Panc1 (cell line): Measurements from ENCODE around the gene GTSE1. TPM values are rescaled to one million over a fixed set of nuclear protein-coding genes. Genes with fewer than 3 reads are reported as not detected.

ENCODE experiments used
- ATAC-seq: fragments of 200-7000 bp; cut with Tn5 transposase; 2 replicates; pipeline ENCODE4 v1.9.1; 2020; ENCODE audit warnings: mild to moderate bottlenecking, moderate library complexity
- BruUV-seq: library from RNA; stranded (reverse); fragments of 400-500 nt; replicated peaks from 2 replicates; lab custom pipeline; 2021; lab: Mats Ljungman, UMichigan
- CTCF ChIA-PET: fragments of 300-600 bp; sonication (Branson Sonifier 250); formaldehyde crosslinking; loops from one replicate; lab custom pipeline; 2022; ENCODE audit warnings: antibody characterized with exemption; lab: Charles Lee
- POLR2A ChIA-PET: fragments of 300-600 bp; sonication (Branson Sonifier 250); formaldehyde crosslinking; loops from one replicate; lab custom pipeline; 2022; ENCODE audit warnings: antibody characterized with exemption; lab: Charles Lee
- DNase-seq: peaks from one replicate; pipeline ENCODE4 v3.0.0-alpha.2; 2010; ENCODE audit warnings: low read depth, low spot score
- H3K27ac ChIP-seq: 2 replicates; pipeline ENCODE4 v1.5.1; 2011; ENCODE audit warnings: mild to moderate bottlenecking, low read length, inconsistent platforms
- H3K27me3 ChIP-seq: fragments of 200-500 bp; sonication (Bioruptor generic); 2 replicates; pipeline ENCODE4 v1.6.0; 2014; ENCODE audit warnings: low read length, inconsistent platforms; ENCODE audit not compliant: control insufficient read depth, insufficient read depth
- H3K36me3 ChIP-seq: fragments of 200-500 bp; sonication (Bioruptor generic); 2 replicates; pipeline ENCODE4 v1.5.1; 2014; ENCODE audit warnings: inconsistent platforms, mild to moderate bottlenecking, low read length, moderate library complexity; ENCODE audit not compliant: control insufficient read depth, insufficient read depth
- H3K4me1 ChIP-seq: 2 replicates; pipeline ENCODE4 v1.5.1; 2011; ENCODE audit warnings: inconsistent platforms, mild to moderate bottlenecking, low read length, moderate library complexity; ENCODE audit not compliant: control insufficient read depth, insufficient read depth
- H3K4me3 ChIP-seq, 2 experiments: 2 replicates each; pipeline ENCODE4 v1.5.1; 2011 to 2012; ENCODE audit warnings: low read depth in 2 of 2, low read length in 2 of 2, mild to moderate bottlenecking in 2 of 2, inconsistent platforms in 1 of 2, moderate library complexity in 1 of 2
- H3K9me3 ChIP-seq: fragments of 200-500 bp; sonication (Bioruptor generic); 2 replicates; pipeline ENCODE4 v1.5.1; 2014; ENCODE audit warnings: low read depth, mild to moderate bottlenecking, inconsistent platforms, low read length, moderate library complexity; ENCODE audit not compliant: control insufficient read depth, insufficient read depth
- CTCF ChIP-seq: fragments of 450-650 bp; IDR thresholded peaks from 2 replicates; pipeline ENCODE4 v1.5.1; 2017; ENCODE audit warnings: mild to moderate bottlenecking
- POLR2AphosphoS5 ChIP-seq: IDR thresholded peaks from 2 replicates; pipeline ENCODE4 v1.6.1; 2012; ENCODE audit warnings: mild to moderate bottlenecking, low read depth, low read length, moderate library complexity
- SIN3A ChIP-seq: IDR thresholded peaks from 2 replicates; pipeline ENCODE4 v1.6.1; 2012; ENCODE audit warnings: low read depth, mild to moderate bottlenecking, low read length, moderate library complexity, borderline replicate concordance; ENCODE audit not compliant: insufficient read depth
- TCF7L2 ChIP-seq: IDR thresholded peaks from 2 replicates; pipeline ENCODE4 v1.6.1; 2011; ENCODE audit warnings: mild to moderate bottlenecking, low read depth, low read length, inconsistent platforms
- in situ Hi-C: cut with HindIII; loops from 2 replicates; pipeline ENCODE4 v1.10.0; 2016; ENCODE audit warnings: low sequenced_read_pairs, low pct_unique_long_range_greater_than_20kb
- intact Hi-C: fragments of 100-400 bp; cut with micrococcal nuclease; formaldehyde crosslinking; loops from one replicate; pipeline ENCODE4 v1.10.0; 2022; ENCODE audit not compliant: unreplicated experiment
- total RNA-seq: library from RNA; stranded (reverse); gene quantifications from one replicate; pipeline ENCODE4 v1.2.1, GENCODE V29; 2021; ENCODE audit not compliant: unreplicated experiment
- TF ChIP-seq, protein P1 (sequence below), 2 experiments: IDR thresholded peaks; 2 replicates each; pipeline ENCODE4 v1.6.1; 2011 to 2012; ENCODE audit warnings: low read depth in 2 of 2, control low read depth in 1 of 2, low read length in 1 of 2, mild to moderate bottlenecking in 1 of 2, moderate library complexity in 1 of 2; ENCODE audit not compliant: insufficient read depth in 1 of 2

Gene GTSE1
- total RNA-seq, 1 experiment from 2014 or later = 36.2 TPM

- DNase-seq (no peak), ATAC-seq (no peak)
- intact Hi-C loops = no loop called here
- no peaks in the 10 kb centered on the region for H3K27me3 ChIP-seq
- BruUV-seq = no TSS peak
- ChIA-PET CTCF (no interaction called here), POLR2A (no interaction called here)
- in situ Hi-C loops = no loop called here
- H3K27ac ChIP-seq = no peak overlapping the region
- TF ChIP-seq CTCF (no peak), SIN3A (no peak), POLR2AphosphoS5 (no peak), TCF7L2 (no peak)
- TF ChIP-seq, protein P1, sequence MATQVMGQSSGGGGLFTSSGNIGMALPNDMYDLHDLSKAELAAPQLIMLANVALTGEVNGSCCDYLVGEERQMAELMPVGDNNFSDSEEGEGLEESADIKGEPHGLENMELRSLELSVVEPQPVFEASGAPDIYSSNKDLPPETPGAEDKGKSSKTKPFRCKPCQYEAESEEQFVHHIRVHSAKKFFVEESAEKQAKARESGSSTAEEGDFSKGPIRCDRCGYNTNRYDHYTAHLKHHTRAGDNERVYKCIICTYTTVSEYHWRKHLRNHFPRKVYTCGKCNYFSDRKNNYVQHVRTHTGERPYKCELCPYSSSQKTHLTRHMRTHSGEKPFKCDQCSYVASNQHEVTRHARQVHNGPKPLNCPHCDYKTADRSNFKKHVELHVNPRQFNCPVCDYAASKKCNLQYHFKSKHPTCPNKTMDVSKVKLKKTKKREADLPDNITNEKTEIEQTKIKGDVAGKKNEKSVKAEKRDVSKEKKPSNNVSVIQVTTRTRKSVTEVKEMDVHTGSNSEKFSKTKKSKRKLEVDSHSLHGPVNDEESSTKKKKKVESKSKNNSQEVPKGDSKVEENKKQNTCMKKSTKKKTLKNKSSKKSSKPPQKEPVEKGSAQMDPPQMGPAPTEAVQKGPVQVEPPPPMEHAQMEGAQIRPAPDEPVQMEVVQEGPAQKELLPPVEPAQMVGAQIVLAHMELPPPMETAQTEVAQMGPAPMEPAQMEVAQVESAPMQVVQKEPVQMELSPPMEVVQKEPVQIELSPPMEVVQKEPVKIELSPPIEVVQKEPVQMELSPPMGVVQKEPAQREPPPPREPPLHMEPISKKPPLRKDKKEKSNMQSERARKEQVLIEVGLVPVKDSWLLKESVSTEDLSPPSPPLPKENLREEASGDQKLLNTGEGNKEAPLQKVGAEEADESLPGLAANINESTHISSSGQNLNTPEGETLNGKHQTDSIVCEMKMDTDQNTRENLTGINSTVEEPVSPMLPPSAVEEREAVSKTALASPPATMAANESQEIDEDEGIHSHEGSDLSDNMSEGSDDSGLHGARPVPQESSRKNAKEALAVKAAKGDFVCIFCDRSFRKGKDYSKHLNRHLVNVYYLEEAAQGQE (IDR thresholded peaks at IDR 0.05; ENCODE audit: insufficient read depth in 1 of 2, low read depth in 2 of 2, low read length in 1 of 2) = no peak
- no peak overlapping the region for H3K4me3 ChIP-seq
- H3K4me1 ChIP-seq = no peaks in the 10 kb centered on the region
- H3K9me3 ChIP-seq = no peaks in the 10 kb centered on the region
- peaks cover 6% of the 10 kb centered on the region for H3K36me3 ChIP-seq
These were observed 32.9 kb downstream of the GTSE1 start for GRCh38 chr22:46329616-46330015.

DNA sequence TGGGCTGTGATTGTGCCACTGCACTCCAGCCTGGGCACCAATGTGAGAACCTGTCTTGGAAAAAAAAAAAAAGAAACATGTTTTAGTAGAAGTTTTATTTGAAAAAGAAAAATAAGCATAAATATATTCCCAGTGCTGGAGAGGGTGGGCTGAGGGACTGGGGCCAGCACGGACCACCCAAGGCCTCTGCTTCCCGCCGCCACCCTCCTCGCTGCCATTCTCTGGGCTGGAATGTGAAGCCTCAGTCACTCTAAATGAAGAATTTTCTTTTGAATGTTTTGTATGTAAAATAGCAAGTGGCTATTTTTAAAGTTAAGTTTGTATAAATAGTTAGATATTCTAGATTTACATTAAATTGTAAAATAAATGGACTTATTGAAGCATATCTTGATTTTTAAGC, 33.8 kb downstream of the GTSE1 start:
- ATAC-seq (no peak), DNase-seq (no peak)
- no peak overlapping the region for H3K4me3 ChIP-seq
- no peak overlapping the region for H3K27ac ChIP-seq
- no peaks in the 10 kb centered on the region for H3K4me1 ChIP-seq
- BruUV-seq = no TSS peak
- ChIA-PET CTCF (no interaction called here), POLR2A (no interaction called here)
- TF ChIP-seq, protein P1 (IDR thresholded peaks at IDR 0.05; ENCODE audit: insufficient read depth in 1 of 2, low read depth in 2 of 2, low read length in 1 of 2) = no peak
- no peak for TF ChIP-seq SIN3A
- no peak for TF ChIP-seq CTCF
- no peak for TF ChIP-seq TCF7L2
- peaks cover 6% of the 10 kb centered on the region for H3K36me3 ChIP-seq
- H3K27me3 ChIP-seq = no peaks in the 10 kb centered on the region
- in situ Hi-C loops (no loop called here), intact Hi-C loops (no loop called here)
- no peaks in the 10 kb centered on the region for H3K9me3 ChIP-seq
